H1 (cell line): ENCODE data around the gene F5. TPM values are rescaled to one million over a fixed set of nuclear protein-coding genes. Genes with fewer than 3 reads are reported as not detected.

Experiments
- CTCF ChIA-PET: fragments of 300-600 bp; sonication (Branson Sonifier 250); formaldehyde crosslinking; loops from one replicate; lab custom pipeline; 2021; ENCODE audit not compliant: partially characterized antibody; lab: Charles Lee
- POLR2A ChIA-PET: fragments of 300-600 bp; sonication (Branson Sonifier 250); formaldehyde crosslinking; loops from one replicate; lab custom pipeline; 2021; ENCODE audit warnings: inconsistent platforms; ENCODE audit not compliant: partially characterized antibody; lab: Charles Lee
- DNase-seq, 2 experiments: peaks; one replicate each; pipeline versions ENCODE4 v3.0.0 to v3.0.0-alpha.2; 2010 to 2022; ENCODE audit warnings: low spot score in 2 of 2, low read depth in 1 of 2, mixed read lengths in 1 of 2
- FAIRE-seq: peaks from 2 replicates; lab custom pipeline; 2011; peaks lifted over from hg19 to GRCh38; lab: Jason Lieb, UNC
- H2AFZ ChIP-seq: 2 replicates; pipeline ENCODE4 v1.8.1; 2012; ENCODE audit warnings: low read length, inconsistent platforms
- H2AK5ac ChIP-seq: 2 replicates; pipeline ENCODE4 v1.6.1; 2013; ENCODE audit warnings: low read depth, low read length
- H2BK120ac ChIP-seq: replicated peaks from 2 replicates; pipeline ENCODE3; 2013; ENCODE audit warnings: low read depth, low read length, inconsistent platforms
- H2BK12ac ChIP-seq: 2 replicates; pipeline ENCODE4 v1.6.1; 2013; ENCODE audit warnings: low read depth, low read length
- H2BK15ac ChIP-seq: 2 replicates; pipeline ENCODE4 v1.6.1; 2013; ENCODE audit warnings: low read length
- H2BK20ac ChIP-seq: 2 replicates; pipeline ENCODE4 v1.6.1; 2013; ENCODE audit warnings: low read length
- H2BK5ac ChIP-seq: 2 replicates; pipeline ENCODE4 v1.6.1; 2013; ENCODE audit warnings: low read depth, low read length
- H3K14ac ChIP-seq: 2 replicates; pipeline ENCODE4 v1.6.1; 2013; ENCODE audit warnings: inconsistent platforms; ENCODE audit not compliant: insufficient read length
- H3K18ac ChIP-seq: 2 replicates; pipeline ENCODE4 v1.6.1; 2013; ENCODE audit warnings: low read length; ENCODE audit errors: extremely low read depth
- H3K23ac ChIP-seq: 2 replicates; pipeline ENCODE4 v1.6.1; 2013; ENCODE audit warnings: inconsistent platforms; ENCODE audit not compliant: insufficient read length
- H3K23me2 ChIP-seq: 2 replicates; pipeline ENCODE4 v1.6.1; 2013; ENCODE audit warnings: low read depth, low read length
- H3K27ac ChIP-seq: 2 replicates; pipeline ENCODE4 v1.6.1; 2011; ENCODE audit warnings: low read depth, low read length, inconsistent platforms
- H3K27me3 ChIP-seq, 4 experiments: replicated peaks in 1 of 4; 1 replicate in 1 of 4; 2 replicates in 3 of 4; pipeline versions ENCODE4 v1.6.1 to v1.8.1; 2011 to 2013; ENCODE audit warnings: low read length in 3 of 4, mild to moderate bottlenecking in 3 of 4, inconsistent platforms in 2 of 4, mixed read lengths in 2 of 4, moderate library complexity in 1 of 4; ENCODE audit not compliant: control insufficient read depth in 3 of 4, insufficient read depth in 3 of 4; ENCODE audit errors: extremely low read depth in 1 of 4
- H3K36me3 ChIP-seq, 4 experiments: 2 replicates each; pipeline versions ENCODE4 v1.6.1 to v1.8.1; 2011 to 2013; ENCODE audit warnings: mild to moderate bottlenecking in 4 of 4, low read length in 3 of 4, moderate library complexity in 2 of 4, control low read depth in 1 of 4, inconsistent platforms in 1 of 4; ENCODE audit not compliant: insufficient read depth in 4 of 4, control insufficient read depth in 2 of 4
- H3K4ac ChIP-seq: replicated peaks from 2 replicates; pipeline ENCODE3; 2013; ENCODE audit warnings: low read length, low read depth, mixed read lengths, inconsistent platforms; ENCODE audit not compliant: insufficient read length
- H3K4me1 ChIP-seq, 4 experiments: replicated peaks in 1 of 4; 1 replicate in 1 of 4; 2 replicates in 3 of 4; pipeline versions ENCODE4 v1.6.1 to v1.8.1; 2011 to 2013; ENCODE audit warnings: low read length in 3 of 4, inconsistent platforms in 2 of 4, mixed read lengths in 1 of 4; ENCODE audit not compliant: insufficient read depth in 4 of 4, control insufficient read depth in 3 of 4
- H3K4me2 ChIP-seq, 2 experiments: 2 replicates each; pipeline versions ENCODE4 v1.6.1 to v1.8.1; 2011 to 2013; ENCODE audit warnings: low read depth in 2 of 2, low read length in 2 of 2, control low read depth in 1 of 2, inconsistent platforms in 1 of 2, mild to moderate bottlenecking in 1 of 2; ENCODE audit not compliant: insufficient read depth in 1 of 2
- H3K4me3 ChIP-seq, 4 experiments: fragments of 200-600, 300-600 bp in 1 of 4; sonication (generic), shearing (Covaris generic), sonication (Bioruptor Twin) in 1 of 4; 2 replicates each; pipeline versions ENCODE4 v1.5.1 to v1.8.1; 2011 to 2016; ENCODE audit warnings: low read length in 4 of 4, low read depth in 3 of 4, control low read depth in 2 of 4, inconsistent platforms in 2 of 4, mild to moderate bottlenecking in 2 of 4, mixed read lengths in 1 of 4, moderate library complexity in 1 of 4; ENCODE audit not compliant: insufficient read depth in 2 of 4; ENCODE audit errors: extremely low read depth in 1 of 4
- H3K56ac ChIP-seq: replicated peaks from 2 replicates; pipeline ENCODE3; 2013; ENCODE audit warnings: low read depth, mild to moderate bottlenecking, mixed read lengths, low read length, inconsistent platforms; ENCODE audit not compliant: insufficient read length
- H3K79me1 ChIP-seq: 2 replicates; pipeline ENCODE4 v1.6.1; 2013; ENCODE audit warnings: low read depth, low read length, control low read depth
- H3K79me2 ChIP-seq, 2 experiments: 2 replicates each; pipeline versions ENCODE4 v1.6.1 to v1.8.1; 2012 to 2013; ENCODE audit warnings: low read length in 2 of 2, mild to moderate bottlenecking in 2 of 2, inconsistent platforms in 1 of 2; ENCODE audit not compliant: insufficient read depth in 2 of 2, control insufficient read depth in 1 of 2
- H3K9ac ChIP-seq, 4 experiments: replicated peaks in 1 of 4; 1 replicate in 1 of 4; 2 replicates in 3 of 4; pipeline versions ENCODE4 v1.6.1 to v1.8.1; 2011 to 2013; ENCODE audit warnings: low read depth in 3 of 4, low read length in 3 of 4, control low read depth in 2 of 4, mild to moderate bottlenecking in 2 of 4, moderate library complexity in 2 of 4, inconsistent platforms in 1 of 4; ENCODE audit errors: extremely low read depth in 1 of 4
- H3K9me3 ChIP-seq, 2 experiments: 2 replicates each; pipeline versions ENCODE4 v1.6.1 to v1.8.1; 2012 to 2013; ENCODE audit warnings: mild to moderate bottlenecking in 2 of 2, moderate library complexity in 2 of 2, control low read depth in 1 of 2, inconsistent platforms in 1 of 2, low read depth in 1 of 2, low read length in 1 of 2, mixed read lengths in 1 of 2; ENCODE audit not compliant: insufficient read depth in 2 of 2
- H4K20me1 ChIP-seq, 2 experiments: replicated peaks in 1 of 2; 2 replicates each; pipeline versions ENCODE3 to v1.8.1; 2011 to 2013; ENCODE audit warnings: inconsistent platforms in 2 of 2, low read length in 2 of 2, mild to moderate bottlenecking in 1 of 2; ENCODE audit not compliant: insufficient read depth in 2 of 2, control insufficient read depth in 1 of 2
- H4K5ac ChIP-seq: 2 replicates; pipeline ENCODE4 v1.6.1; 2013; ENCODE audit warnings: low read length, low read depth, mixed read lengths, inconsistent platforms; ENCODE audit not compliant: insufficient read length
- H4K8ac ChIP-seq: 2 replicates; pipeline ENCODE4 v1.8.0; 2013; ENCODE audit warnings: mild to moderate bottlenecking, moderate library complexity, low read length, inconsistent platforms; ENCODE audit not compliant: insufficient read depth; ENCODE audit errors: extremely low read depth
- H4K91ac ChIP-seq: replicated peaks from 2 replicates; pipeline ENCODE3; 2013; ENCODE audit warnings: low read length, mixed read lengths, inconsistent platforms; ENCODE audit not compliant: insufficient read length
- ATF3 ChIP-seq: IDR thresholded peaks from 2 replicates; pipeline ENCODE4 v1.6.1; 2011; ENCODE audit warnings: low read depth, mild to moderate bottlenecking, low read length; ENCODE audit not compliant: insufficient read depth
- CTBP2 ChIP-seq: IDR thresholded peaks from 2 replicates; pipeline ENCODE4 v1.7.0; 2011; ENCODE audit warnings: borderline replicate concordance, mild to moderate bottlenecking, moderate library complexity, mixed read lengths, low read length; ENCODE audit not compliant: insufficient read depth, insufficient read length
- CTCF ChIP-seq, 3 experiments: IDR thresholded peaks; 1 replicate in 2 of 3; 2 replicates in 1 of 3; pipeline versions ENCODE4 v1.5.1 to v1.6.1; 2011; ENCODE audit warnings: low read length in 3 of 3, mild to moderate bottlenecking in 3 of 3, inconsistent platforms in 2 of 3, low read depth in 1 of 3, moderate library complexity in 1 of 3; ENCODE audit not compliant: insufficient read depth in 1 of 3; ENCODE audit errors: control extremely low read depth in 1 of 3
- GTF2F1 ChIP-seq: IDR thresholded peaks from 2 replicates; pipeline ENCODE4 v1.6.1; 2012; ENCODE audit warnings: low read depth, low read length, improper control_type of control experiment, borderline replicate concordance
- POU5F1 ChIP-seq: IDR thresholded peaks from 2 replicates; pipeline ENCODE4 v1.6.1; 2011; ENCODE audit warnings: low read depth, mild to moderate bottlenecking, low read length, moderate library complexity
- RNF2 ChIP-seq: fragments of 200-900, 300-1000 bp; sonication (generic); IDR thresholded peaks from 2 replicates; pipeline ENCODE4 v1.7.1; 2016; ENCODE audit warnings: borderline replicate concordance, low read depth, mild to moderate bottlenecking, antibody characterized with exemption, low read length; ENCODE audit not compliant: poor library complexity, severe bottlenecking; ENCODE audit errors: missing control alignments
- SIN3A ChIP-seq, 2 experiments: IDR thresholded peaks in 1 of 2; conservative IDR thresholded peaks in 1 of 2; 2 replicates each; pipeline ENCODE4 v1.6.1; 2011 to 2012; ENCODE audit warnings: low read length in 2 of 2, improper control_type of control experiment in 1 of 2, low read depth in 1 of 2, mild to moderate bottlenecking in 1 of 2
- SP1 ChIP-seq: IDR thresholded peaks from 2 replicates; pipeline ENCODE4 v1.6.1; 2011; ENCODE audit warnings: low read depth, low read length
- SRF ChIP-seq: IDR thresholded peaks from 2 replicates; pipeline ENCODE4 v1.6.1; 2011; ENCODE audit warnings: mild to moderate bottlenecking, low read depth, low read length, moderate library complexity
- TAF1 ChIP-seq: IDR thresholded peaks from 2 replicates; pipeline ENCODE4 v1.6.1; 2011; ENCODE audit warnings: mild to moderate bottlenecking, low read depth, low read length
- WGBS, 2 experiments: shearing (Covaris generic) in 1 of 2; methylation state at CpG; one replicate each; pipeline versions ENCODE4 v1.1.6 to v1.1.7; 2013 to 2015; ENCODE audit warnings: low lambda C conversion rate in 2 of 2, mixed read lengths in 2 of 2, inconsistent platforms in 1 of 2, low coverage in 1 of 2, missing lambda C conversion rate in 1 of 2; ENCODE audit not compliant: insufficient replicate concordance in 2 of 2, insufficient coverage in 1 of 2, insufficient read length in 1 of 2; ENCODE audit errors: extremely low coverage in 1 of 2, missing lambda C conversion rate in 1 of 2; 5-methylcytosine and 5-hydroxymethylcytosine counted together
- polyA plus RNA-seq, 7 experiments: library from polyadenylated mRNA; depleted of rRNA in 3 of 7; stranded (reverse) in 5 of 7; unstranded in 2 of 7; fragments of >200 nt in 5 of 7; fragments of 200-250 nt in 2 of 7; gene quantifications; 1 replicate in 5 of 7; 2 replicates in 1 of 7; 4 replicates in 1 of 7; pipeline versions ENCODE4 v1.2.1 to v1.2.3, GENCODE V29; 2011 to 2013; ENCODE audit warnings: missing spikeins in 2 of 7, mixed read lengths in 2 of 7
- total RNA-seq: library from RNA; stranded (reverse); fragmentation: NEBNext Ultra II Directional; extraction: Animal tissue kit (Norgen Biotek cat#: 25700); gene quantifications from 2 replicates; pipeline ENCODE4 v1.2.1, GENCODE V29; 2021

F5 gene
- total and polyA plus RNA-seq, 2 of the 8 experiments (the other 6 are each of a cell fraction or from before 2014, with no cell fraction given): 0.04 to 0.06 TPM

GRCh38 chr1:169491845-169492281, 94.4 kb downstream of the F5 start:
- ChIA-PET POLR2A (no interaction called here), CTCF (interaction anchor here (2.0 kb wide), 1 partner anchor 54 kb away, joined by 7 read pairs; no protein-coding TSS in a partner anchor)
- Histone ChIP-seq H3K79me2 (no peaks in the 10 kb centered on the region), H2AK5ac (no peak overlapping the region), H4K20me1 (no peaks in the 10 kb centered on the region), H2AFZ (no peak overlapping the region), H2BK120ac (no peak overlapping the region), H2BK5ac (no peak overlapping the region), H2BK12ac (no peak overlapping the region), H3K14ac (no peak overlapping the region), H4K91ac (no peak overlapping the region), H4K5ac (no peak overlapping the region), H2BK20ac (no peak overlapping the region), H3K4ac (no peak overlapping the region), H3K56ac (no peak overlapping the region), H3K9ac (no peak overlapping the region), H3K9me3 (no peaks in the 10 kb centered on the region), H3K36me3 (no peaks in the 10 kb centered on the region), H3K18ac (no peak overlapping the region), H3K4me3 (no peak overlapping the region), H3K4me1 (peaks cover 0 to 4% (median under 1%) of the 10 kb centered on the region in 4 experiments; a peak in 2 of 7 replicates), H2BK15ac (no peak overlapping the region), H3K4me2 (no peak overlapping the region), H3K27me3 (no peaks in the 10 kb centered on the region), H4K8ac (no peak overlapping the region), H3K79me1 (no peaks in the 10 kb centered on the region), H3K27ac (no peak overlapping the region), H3K23me2 (no peaks in the 10 kb centered on the region; the same call in 1 of the 2 replicates), H3K23ac (no peak overlapping the region)
- DNase-seq (no peak), FAIRE-seq (no peak)
- WGBS, 2 experiments: 91% methylated on average over 3 of the region's 3 CpGs; no CpG with 5 or more reads in 1 of the 2 experiments
- TF ChIP-seq RNF2 (no peak), CTCF (IDR thresholded peaks at IDR 0.05; ENCODE audit: control extremely low read depth in 1 of 3, insufficient read depth in 1 of 3, low read depth in 1 of 3, low read length in 3 of 3) (no peak), SP1 (no peak), TAF1 (no peak), GTF2F1 (no peak), SRF (no peak), POU5F1 (no peak), ATF3 (no peak), SIN3A (conservative IDR thresholded peaks at IDR 0.05 in 1 of 2, IDR thresholded peaks at IDR 0.05 in 1 of 2; ENCODE audit: low read depth in 1 of 2, low read length in 2 of 2) (no peak), CTBP2 (no peak)
